GM12864 (cell line): ENCODE data around the gene PRKCSH.

ENCODE experiments used
- DNase-seq: peaks from one replicate; pipeline ENCODE4 v3.0.0-alpha.2; 2011; ENCODE audit warnings: low read depth
- H3K4me3 ChIP-seq: 2 replicates; pipeline ENCODE4 v1.5.1; 2011; ENCODE audit warnings: mild to moderate bottlenecking, low read depth, low read length, control low read depth
- TF ChIP-seq, protein P1 (sequence below): IDR thresholded peaks from 2 replicates; pipeline ENCODE4 v1.5.1; 2011; ENCODE audit warnings: low read depth, mild to moderate bottlenecking, moderate library complexity, low read length, control low read depth, inconsistent platforms; ENCODE audit errors: missing control alignments

PRKCSH gene

GRCh38 chr19:11480715-11481533 lies 45.5 kb downstream of the PRKCSH start, which contains the start of gene ELAVL3:
ELAVL3 (minus strand) TSS chr19:11481046; CDS start chr19:11480608, 438 bp downstream.
- DNase-seq = no peak
- H3K4me3 ChIP-seq = peak within 1 kb of the TSS; percentile 32
- TF ChIP-seq, protein P1, sequence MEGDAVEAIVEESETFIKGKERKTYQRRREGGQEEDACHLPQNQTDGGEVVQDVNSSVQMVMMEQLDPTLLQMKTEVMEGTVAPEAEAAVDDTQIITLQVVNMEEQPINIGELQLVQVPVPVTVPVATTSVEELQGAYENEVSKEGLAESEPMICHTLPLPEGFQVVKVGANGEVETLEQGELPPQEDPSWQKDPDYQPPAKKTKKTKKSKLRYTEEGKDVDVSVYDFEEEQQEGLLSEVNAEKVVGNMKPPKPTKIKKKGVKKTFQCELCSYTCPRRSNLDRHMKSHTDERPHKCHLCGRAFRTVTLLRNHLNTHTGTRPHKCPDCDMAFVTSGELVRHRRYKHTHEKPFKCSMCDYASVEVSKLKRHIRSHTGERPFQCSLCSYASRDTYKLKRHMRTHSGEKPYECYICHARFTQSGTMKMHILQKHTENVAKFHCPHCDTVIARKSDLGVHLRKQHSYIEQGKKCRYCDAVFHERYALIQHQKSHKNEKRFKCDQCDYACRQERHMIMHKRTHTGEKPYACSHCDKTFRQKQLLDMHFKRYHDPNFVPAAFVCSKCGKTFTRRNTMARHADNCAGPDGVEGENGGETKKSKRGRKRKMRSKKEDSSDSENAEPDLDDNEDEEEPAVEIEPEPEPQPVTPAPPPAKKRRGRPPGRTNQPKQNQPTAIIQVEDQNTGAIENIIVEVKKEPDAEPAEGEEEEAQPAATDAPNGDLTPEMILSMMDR = no peak

DNA sequence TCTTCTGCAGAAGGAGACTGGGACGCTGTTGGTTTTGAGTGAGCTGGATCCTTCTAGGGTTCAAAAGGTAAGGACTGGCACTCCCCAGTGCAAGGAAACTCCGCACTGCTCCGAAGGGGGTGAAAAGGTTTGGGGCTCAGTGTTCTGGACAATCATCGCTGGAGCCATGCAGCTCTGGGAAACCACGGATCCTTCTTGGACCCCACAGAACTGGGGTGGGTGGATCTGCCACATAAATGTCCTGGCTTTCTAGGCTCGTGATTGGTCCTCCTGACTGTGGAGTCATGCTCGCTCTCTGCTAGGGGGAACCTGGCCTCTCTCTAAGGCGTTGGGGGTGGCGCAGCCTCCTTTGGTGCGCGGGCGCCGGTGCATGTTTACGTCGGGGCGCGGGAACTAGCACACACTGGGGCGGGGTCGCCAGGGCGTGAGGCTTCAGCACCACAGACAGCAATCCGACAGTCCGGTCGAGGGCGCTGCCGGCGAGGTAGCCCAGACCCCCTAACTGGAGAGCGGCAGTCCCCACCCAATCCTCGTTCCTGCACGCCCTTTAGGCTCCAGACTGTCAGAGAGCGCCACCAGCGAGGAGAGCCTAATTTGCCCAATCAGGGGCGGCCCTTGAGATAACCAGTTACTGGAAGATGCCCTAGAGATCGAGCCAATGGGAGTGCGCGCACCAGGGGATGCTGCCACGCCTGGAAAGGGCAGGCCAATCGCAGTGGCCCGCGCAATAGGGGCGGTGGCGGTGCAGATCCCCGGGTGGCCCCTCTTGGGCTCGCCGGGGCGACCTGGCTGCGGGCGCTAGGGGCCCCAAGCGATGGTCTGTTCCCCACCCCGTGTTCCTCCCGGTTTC lies 46.3 kb downstream of the PRKCSH start:
- TF ChIP-seq, protein P1 = no peak
- peak; percentile 55 for DNase-seq
- peak overlapping the region; percentile 32 for H3K4me3 ChIP-seq

GRCh38 chr19:11482384-11483050 lies 47.1 kb downstream of the PRKCSH start:
- peak overlapping the region; percentile 32 for H3K4me3 ChIP-seq
- DNase-seq = peak; percentile 55
- TF ChIP-seq, protein P1 = peak; percentile 90

DNA sequence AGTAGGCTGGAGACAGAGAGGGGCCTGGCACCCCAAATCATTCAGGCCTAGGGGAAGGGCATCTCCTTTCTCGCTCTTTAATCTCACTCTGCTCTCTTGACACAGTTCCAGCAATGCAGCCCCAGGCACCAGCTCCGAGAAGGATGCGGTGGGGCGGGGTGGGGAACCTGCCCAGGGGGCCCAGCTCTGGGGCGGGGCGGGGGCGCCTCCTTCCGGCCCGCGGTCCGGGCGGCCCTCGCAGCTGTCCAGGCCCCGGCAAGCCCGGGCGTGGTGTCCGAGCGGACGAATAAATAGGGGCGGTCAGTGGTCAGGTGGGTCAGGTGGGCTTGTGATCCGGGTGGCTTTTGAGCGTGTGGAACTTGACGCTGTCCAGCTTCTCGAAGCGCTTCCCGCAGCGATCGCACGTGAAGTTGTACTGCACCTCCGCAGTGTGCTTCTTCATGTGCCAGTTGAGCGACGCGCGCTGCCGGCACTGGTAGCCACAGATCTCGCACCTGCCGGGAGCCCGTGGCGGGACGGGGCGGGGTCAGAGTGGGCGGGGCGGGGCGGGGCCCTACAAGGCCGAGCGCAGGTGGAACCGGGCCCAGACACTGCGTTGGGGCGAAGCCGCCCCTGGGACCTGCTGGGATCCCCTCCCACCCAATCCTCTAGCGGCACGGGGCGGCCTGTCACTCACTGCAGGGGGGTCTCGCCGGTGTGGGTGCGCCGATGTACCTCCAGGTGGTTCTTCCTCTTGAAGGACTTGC lies 48.1 kb downstream of the PRKCSH start:
- H3K4me3 ChIP-seq = no peak overlapping the region
- TF ChIP-seq, protein P1 = no peak
- no peak for DNase-seq

DNA sequence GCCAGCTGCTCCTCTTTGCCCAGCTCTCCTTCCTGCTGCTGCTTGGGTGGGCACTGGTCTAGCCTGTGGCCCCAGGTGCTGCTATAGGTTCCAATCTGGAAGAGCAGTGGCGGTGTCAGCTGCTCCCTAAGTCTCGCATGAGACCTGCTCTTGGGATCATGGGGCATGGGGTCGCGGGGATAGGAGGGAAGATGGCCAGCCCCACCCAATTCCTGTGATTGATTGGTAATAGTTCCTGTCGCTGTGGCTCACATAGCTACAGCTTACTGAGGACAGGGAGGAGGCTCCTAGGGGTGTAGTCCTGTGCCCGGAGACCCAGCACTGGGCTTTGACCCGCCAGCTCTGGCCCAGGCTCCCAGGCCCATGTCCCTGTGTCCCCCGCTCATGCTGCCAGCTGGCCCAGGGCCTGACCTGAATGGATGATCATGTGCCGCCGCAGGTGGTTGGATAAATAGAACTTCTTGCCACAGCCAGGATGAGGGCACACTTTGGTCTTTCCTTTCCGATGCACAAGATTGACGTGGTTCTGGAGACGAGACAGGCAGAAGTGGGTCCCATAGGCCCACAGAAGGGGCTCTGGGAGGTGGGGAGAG lies 49.9 kb downstream of the PRKCSH start:
- DNase-seq = no peak
- TF ChIP-seq, protein P1 = no peak
- H3K4me3 ChIP-seq = no peak overlapping the region
